GM12873 (cell line): Measurements from ENCODE around the gene EDN2.

Experiments
- CTCF ChIP-seq: IDR thresholded peaks from 2 replicates; pipeline ENCODE4 v1.5.1; 2012; ENCODE audit warnings: low read depth, mild to moderate bottlenecking, moderate library complexity, low read length, control low read depth; ENCODE audit not compliant: insufficient read depth; ENCODE audit errors: missing control alignments

Gene EDN2

GRCh38 chr1:41433501-41433900 lies 51.0 kb downstream of the EDN2 start:
- TF ChIP-seq CTCF: no peak

- peak; percentile 93 for TF ChIP-seq CTCF
These were observed 51.8 kb downstream of the EDN2 start for GRCh38 chr1:41432481-41433280.

GRCh38 chr1:41431490-41432350 lies 52.8 kb downstream of the EDN2 start:
- TF ChIP-seq CTCF: no peak

- TF ChIP-seq CTCF: no peak
These were observed 53.9 kb downstream of the EDN2 start for GRCh38 chr1:41430582-41430981.

GRCh38 chr1:41430069-41430468 lies 54.4 kb downstream of the EDN2 start:
- TF ChIP-seq CTCF: no peak

- TF ChIP-seq CTCF: no peak
These were observed 54.8 kb downstream of the EDN2 start for GRCh38 chr1:41429641-41430035.
